NB4 (cell line): ENCODE measurements around the gene SCG5.

ENCODE experiments used
- DNase-seq: peaks from one replicate; pipeline ENCODE4 v3.0.0; 2010; ENCODE audit warnings: low read depth
- H3K4me3 ChIP-seq: one replicate; pipeline ENCODE4 v1.5.1; 2011; ENCODE audit warnings: mild to moderate bottlenecking, low read depth, low read length, moderate library complexity
- MYC ChIP-seq: IDR thresholded peaks from 2 replicates; pipeline ENCODE4 v1.6.1; 2011; ENCODE audit warnings: low read depth, low read length
- POLR2A ChIP-seq: IDR thresholded peaks from 2 replicates; pipeline ENCODE4 v1.6.1; 2011; ENCODE audit warnings: mild to moderate bottlenecking; ENCODE audit not compliant: insufficient read length; ENCODE audit errors: extremely low read depth
- TF ChIP-seq, protein P1 (sequence below): IDR thresholded peaks from one replicate; pipeline ENCODE4 v1.5.1; 2012; ENCODE audit warnings: low read depth, low read length
- TF ChIP-seq, protein P2 (sequence below): IDR thresholded peaks from 2 replicates; pipeline ENCODE4 v1.6.1; 2011; ENCODE audit warnings: low read depth, low read length

SCG5 gene

DNA sequence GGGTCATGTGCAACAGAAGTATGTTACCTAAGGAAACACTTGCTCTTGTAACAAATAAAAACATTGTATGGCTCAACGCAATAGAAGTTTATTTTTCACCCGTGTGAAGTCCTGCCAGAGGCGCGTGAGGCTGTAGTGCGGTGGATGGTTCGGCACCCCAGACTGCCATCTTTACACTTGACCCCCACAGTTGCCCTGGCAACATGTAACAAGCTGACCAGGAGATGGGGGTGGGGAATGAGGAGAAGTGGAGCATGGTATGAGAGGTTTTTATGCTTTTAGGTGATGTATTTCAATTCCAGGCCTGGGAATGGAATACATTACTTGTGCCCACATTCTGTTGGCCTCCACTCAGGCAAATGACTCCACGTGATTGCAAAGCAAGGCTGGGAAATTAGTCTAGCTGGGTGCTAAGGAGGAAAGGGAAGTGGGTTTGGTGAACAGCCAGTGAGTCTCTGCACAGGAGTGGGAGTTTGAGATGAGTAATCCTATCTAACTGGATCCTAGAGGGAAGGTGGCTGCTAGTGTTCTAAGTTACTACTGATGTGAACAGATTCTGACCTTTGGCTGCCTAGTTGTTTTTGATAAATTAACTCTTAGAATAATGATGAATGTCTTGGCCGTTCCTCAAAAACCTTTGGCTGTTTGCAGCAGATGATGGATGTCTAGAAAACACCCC lies 42.5 kb downstream of the SCG5 start:
- H3K4me3 ChIP-seq = no peak overlapping the region
- no peak for TF ChIP-seq POLR2A
- TF ChIP-seq, protein P1, sequence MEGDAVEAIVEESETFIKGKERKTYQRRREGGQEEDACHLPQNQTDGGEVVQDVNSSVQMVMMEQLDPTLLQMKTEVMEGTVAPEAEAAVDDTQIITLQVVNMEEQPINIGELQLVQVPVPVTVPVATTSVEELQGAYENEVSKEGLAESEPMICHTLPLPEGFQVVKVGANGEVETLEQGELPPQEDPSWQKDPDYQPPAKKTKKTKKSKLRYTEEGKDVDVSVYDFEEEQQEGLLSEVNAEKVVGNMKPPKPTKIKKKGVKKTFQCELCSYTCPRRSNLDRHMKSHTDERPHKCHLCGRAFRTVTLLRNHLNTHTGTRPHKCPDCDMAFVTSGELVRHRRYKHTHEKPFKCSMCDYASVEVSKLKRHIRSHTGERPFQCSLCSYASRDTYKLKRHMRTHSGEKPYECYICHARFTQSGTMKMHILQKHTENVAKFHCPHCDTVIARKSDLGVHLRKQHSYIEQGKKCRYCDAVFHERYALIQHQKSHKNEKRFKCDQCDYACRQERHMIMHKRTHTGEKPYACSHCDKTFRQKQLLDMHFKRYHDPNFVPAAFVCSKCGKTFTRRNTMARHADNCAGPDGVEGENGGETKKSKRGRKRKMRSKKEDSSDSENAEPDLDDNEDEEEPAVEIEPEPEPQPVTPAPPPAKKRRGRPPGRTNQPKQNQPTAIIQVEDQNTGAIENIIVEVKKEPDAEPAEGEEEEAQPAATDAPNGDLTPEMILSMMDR = no peak
- TF ChIP-seq MYC = 0 out of 2 replicates have a peak, but pooled peaks have one; percentile 14
- TF ChIP-seq, protein P2, sequence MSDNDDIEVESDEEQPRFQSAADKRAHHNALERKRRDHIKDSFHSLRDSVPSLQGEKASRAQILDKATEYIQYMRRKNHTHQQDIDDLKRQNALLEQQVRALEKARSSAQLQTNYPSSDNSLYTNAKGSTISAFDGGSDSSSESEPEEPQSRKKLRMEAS = peak; percentile 70; the same call in 1 of the 2 replicates
- DNase-seq = peak; percentile 52

DNA sequence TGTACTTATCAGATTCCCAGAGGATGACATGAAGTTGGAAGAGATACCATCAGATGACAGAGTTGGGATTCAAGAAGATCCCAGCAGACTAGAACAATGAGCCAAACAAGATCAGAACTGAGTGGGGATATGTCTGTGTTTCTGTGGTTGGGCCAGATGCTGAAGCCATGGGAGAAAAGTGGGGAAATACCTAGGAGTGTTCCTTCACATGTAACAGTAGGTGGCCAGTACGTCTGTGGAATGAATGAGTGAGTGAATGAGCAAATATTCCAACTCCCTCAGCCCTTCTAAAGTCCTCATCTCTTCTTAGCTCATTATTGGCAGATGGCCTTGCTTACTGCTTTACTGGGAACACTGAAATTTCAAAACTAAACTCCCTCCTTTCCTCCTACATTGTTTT lies 44.1 kb downstream of the SCG5 start:
- no peak for DNase-seq
- no peak for TF ChIP-seq MYC
- TF ChIP-seq, protein P1 = no peak
- TF ChIP-seq, protein P2 = no peak
- TF ChIP-seq POLR2A = no peak
- H3K4me3 ChIP-seq = no peak overlapping the region

DNA sequence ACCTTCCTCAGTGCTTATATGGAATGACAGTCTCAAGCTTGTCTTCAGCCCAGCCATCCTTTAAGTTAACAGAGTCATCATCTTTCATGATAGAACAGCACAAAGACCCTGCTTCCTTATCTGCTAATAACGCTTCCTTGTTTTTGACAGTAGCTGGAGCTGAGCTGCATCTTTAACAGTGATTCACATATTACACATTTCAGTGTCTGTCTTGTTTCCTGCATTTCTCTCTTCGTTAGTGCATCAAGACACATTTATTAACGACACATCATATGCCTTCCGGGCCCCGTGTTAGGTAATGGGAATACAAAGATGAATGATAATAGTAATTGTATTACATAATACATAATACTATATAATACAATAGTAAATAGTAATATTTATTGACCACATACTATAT lies 46.0 kb downstream of the SCG5 start:
- DNase-seq = no peak
- TF ChIP-seq MYC (no peak), POLR2A (no peak)
- TF ChIP-seq, protein P1 = no peak
- TF ChIP-seq, protein P2 = no peak
- H3K4me3 ChIP-seq = no peak overlapping the region

DNA sequence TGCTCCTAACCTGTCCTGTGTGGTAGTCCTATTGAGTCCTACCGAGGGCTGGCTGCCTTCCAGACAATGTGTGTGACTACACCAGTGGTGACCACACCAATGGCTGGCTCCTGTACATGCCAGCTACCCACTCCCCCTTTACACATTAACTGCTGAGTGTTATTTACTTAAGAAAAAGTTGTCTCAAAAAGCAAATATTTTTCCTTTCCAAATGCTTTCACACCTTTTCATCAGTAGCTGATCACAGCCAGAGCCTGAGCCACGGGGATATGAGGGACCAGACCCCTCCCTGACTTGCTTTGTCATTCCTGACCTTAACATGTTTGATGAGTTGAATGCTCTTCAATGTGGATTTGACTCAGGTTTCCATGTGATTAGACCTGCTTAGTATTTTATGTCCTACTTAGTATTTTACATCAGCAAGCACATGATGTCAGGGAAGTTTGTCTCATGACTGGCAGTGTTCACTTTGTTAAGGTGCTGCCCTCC lies 46.7 kb downstream of the SCG5 start:
- TF ChIP-seq MYC (no peak), POLR2A (no peak)
- TF ChIP-seq, protein P2 = no peak
- TF ChIP-seq, protein P1 = no peak
- no peak for DNase-seq

DNA sequence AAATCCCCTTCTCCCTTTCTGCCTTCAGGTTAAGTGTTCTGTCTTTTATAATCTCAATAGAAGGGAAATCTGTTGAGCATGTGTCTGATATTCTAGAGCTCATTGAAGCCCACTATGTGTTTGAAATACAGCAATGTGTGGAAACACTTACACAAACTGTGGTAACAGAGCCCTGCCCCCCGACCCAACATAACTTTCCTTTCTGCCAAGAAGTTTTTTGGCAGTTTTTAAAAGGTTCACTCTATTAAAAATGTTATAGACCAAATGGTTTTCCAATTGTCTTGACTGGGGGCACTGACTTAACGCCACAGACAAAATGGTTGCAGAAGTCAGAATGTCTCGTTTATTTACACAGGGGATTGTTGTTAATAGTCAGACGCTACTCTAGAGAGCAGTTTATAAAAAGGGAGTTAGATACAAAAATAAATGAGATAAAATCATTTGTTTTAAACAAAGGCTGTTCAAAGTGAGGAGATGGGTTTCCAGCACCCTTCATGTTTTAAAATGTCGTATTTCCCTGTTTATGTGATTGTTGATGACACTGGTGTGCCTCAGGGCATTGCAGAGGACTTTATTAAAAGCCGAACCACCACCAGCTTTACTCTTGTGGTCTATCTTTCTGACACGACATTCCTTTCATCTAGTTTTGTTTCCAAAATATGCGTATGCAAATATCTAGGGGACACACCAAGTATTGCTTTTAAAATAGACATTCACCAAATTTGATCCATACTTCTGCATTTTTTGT lies 49.6 kb downstream of the SCG5 start:
- H3K4me3 ChIP-seq = no peak overlapping the region
- DNase-seq = no peak
- TF ChIP-seq MYC = no peak
- TF ChIP-seq POLR2A = no peak
- TF ChIP-seq, protein P1 = no peak
- TF ChIP-seq, protein P2 = no peak

More for the DNA sequence above, 46.7 kb downstream of the SCG5 start:
- no peak overlapping the region for H3K4me3 ChIP-seq
